ENCODE results near the gene FGF11. TPM values are rescaled to one million over a fixed set of nuclear protein-coding genes. Genes with fewer than 3 reads are reported as not detected.

The FGF11 gene
- total RNA-seq, 1 donor from 2014 or later, result 9.8 TPM

DNA sequence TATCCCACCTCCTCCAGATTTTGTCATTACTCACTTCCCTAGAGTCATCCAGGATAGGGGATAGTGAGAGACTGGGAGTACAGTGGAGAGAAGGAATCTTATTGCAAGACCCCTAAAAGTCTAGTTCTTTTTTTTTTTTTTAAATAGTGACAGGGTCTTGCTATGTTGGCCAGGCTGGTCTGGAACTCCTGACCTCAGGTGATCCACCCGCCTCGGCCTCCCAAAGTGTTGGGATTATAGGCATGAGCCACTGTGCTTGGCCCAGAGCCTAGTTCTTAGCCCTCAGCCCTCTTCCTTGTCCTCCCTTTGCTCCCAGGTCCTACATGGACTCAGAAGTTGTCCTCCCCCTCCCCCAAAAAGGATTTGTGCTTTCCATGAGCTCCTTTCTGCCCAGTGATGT lies 2.8 kb downstream of the FGF11 start:
- intact Hi-C loops (cut with DNase I), result loop anchor here (5.0 kb wide), 1 partner anchor 140 kb away; the partner anchor contains the start of gene MPDU1
- DNase-seq, result no peak
- no peak for ATAC-seq (ENCODE audit: poor library complexity)

DNA sequence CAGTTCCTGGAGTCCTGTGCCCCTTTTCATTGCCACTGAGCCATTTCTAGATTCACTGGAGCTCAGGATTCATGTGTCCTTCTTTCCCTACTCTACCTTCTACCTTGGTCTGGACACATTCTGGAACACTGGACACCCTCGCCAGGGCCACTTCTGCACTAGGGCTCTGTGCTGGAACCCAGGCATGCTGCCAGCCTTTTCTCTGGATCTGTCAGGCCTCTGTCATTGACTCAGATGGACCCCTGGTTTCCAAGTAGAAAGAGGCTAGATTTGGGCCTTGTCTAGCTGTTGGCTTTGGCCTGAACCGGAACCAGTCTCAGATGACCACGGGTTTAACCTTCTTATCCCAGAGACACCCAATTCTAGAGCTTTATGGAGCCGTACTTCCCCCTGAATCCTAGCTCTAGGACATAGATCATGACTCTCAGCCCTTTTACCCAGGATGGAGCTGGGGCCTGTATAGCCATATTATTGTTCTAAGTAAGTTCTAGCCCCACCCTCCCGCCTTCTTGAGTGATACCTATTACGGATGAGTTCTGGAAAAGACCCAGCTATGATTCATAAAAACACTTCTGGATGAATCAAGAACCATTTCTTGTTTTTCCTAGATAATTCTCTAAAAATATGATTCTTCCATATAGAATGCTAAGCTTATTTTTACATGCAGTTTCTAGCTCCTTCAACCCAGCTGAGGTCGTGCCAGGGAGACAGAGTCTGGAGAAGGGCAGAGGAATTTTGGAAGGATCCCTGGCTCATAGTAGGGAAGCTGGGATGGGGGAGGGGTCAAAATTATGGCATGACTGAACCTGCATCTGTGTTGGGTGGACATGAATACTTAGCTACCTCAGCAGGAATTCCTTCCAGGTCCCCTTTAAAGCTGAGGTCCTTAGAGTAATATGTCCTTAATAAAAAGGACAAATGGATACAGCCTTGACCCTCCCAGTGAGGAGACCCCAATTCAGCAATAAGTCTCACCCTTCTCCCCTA lies 4.5 kb downstream of the FGF11 start:
- intact Hi-C loops (cut with DNase I), result loop anchor here (5.0 kb wide), 1 partner anchor 139 kb away; the partner anchor contains the start of gene MPDU1
- no peak for DNase-seq

DNA sequence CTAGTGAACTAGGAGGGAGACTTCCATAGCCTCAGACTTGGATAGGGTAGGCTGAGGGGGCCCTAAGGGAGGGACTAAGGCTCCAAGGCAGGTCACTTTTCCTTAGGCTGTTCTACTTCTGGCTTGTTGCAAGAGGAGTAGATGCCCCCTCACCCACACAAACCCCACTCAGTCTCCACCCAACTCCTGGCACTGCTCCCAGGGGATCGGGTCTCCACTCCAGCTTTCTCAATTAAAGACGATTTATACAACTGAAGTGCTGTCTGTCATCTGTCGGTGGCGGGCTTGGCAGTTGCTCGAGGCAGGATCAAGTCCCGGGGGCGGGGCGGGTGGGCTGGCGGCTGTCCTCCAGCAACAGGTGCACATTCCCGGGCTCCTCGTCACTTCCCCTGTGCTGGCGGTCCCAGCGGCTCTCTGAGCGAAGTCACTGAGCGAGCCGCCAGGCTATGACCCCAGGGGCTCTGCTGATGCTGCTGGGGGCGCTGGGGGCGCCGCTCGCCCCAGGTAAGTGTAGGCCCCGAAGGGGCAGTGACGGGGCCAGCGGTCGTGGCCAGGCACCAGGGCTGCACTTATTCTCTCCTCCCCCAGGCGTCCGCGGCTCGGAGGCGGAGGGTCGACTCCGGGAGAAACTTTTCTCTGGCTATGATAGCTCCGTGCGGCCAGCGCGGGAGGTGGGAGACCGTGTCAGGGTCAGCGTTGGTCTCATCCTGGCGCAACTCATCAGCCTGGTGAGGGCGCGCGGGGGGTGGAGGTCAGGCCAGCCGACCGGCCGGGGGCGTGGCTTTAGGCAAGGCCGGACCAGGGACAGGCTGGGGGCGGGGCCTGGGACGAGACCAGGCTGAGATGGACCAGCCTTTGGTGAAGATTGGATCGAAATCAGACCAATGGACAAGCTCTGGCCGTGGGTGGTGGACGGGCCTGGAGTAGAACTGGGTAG lies 5.6 kb downstream of the FGF11 start, which contains the start of gene CHRNB1:
Gene CHRNB1, plus strand, starts transcription at position 380 of the 937 bp plus-strand sequence. Its CDS starts 67 bp downstream, at position 447.
- intact Hi-C loops (cut with DNase I), result loop anchor here (5.0 kb wide), 1 partner anchor 137 kb away; the partner anchor contains the start of gene MPDU1
- ATAC-seq (ENCODE audit: poor library complexity) (peak; percentile 87), DNase-seq (peak; percentile 89)

More for the DNA sequence above, 4.5 kb downstream of the FGF11 start:
- ATAC-seq (ENCODE audit: poor library complexity), result no peak

DNA sequence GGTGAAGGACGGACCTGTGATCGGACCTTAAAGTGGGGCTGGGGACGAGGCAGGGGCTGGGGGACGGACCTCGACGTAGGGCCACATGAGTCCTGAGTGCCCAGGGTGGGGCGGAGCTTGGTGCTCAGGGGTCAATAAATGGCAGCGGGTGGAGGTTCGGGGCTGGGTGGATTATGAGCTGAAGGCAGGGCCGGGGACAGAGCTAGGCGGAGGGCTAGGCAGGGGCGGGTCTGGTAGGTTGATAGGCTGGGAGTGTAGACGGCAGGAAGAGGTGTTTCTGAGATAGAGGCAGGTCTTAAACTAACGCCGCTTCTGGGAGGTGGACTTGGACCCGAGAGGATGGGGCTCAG lies 6.3 kb downstream of the FGF11 start:
- no peak for DNase-seq
- ATAC-seq (ENCODE audit: poor library complexity), result peak; percentile 27
- intact Hi-C loops (cut with DNase I), result no loop called here

DNA sequence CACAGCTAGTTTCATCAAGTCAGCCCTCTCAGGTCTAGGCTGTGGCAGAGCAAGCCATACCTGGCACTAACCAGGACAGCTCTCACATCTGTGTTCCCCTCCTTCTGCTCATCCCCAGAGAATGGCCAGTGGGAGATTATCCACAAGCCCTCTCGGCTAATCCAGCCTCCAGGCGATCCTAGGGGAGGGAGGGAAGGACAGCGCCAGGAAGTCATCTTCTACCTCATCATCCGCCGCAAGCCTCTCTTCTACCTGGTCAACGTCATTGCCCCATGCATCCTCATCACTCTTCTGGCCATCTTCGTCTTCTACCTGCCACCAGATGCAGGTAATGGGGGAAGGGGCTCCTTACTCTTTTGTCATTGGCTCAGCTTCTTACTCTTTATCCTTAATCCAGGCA lies 9.1 kb downstream of the FGF11 start:
- intact Hi-C loops (cut with DNase I), result no loop called here

DNA sequence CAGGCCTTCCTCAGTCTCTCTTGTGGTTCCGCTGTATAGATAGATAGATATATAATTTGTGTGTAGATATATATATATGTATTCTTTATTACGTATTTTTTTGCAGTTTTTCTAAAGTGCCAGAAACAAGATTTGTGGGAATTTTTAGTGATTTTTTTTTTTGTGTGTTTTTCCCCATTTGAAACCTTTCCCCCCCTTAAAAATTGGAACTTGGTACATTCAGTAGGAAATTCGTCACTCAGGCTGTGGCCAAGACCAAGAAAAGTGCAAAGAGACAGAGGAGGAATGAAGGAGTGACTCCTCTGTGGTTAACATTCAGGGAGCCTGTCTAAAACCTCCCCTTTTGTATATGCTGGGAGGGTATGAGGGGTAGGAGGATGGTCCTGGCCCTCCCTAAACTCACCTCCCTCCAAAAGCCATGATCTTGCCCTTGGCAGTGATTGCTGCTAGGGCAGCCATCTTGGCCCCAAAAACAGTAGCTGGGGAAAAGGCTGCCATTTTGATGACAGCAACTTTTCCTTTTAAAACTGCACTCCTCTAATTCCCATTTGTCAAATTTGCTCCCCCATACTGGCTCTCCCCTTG lies 20.7 kb downstream of the FGF11 start:
- intact Hi-C loops (cut with DNase I), result no loop called here
- ATAC-seq (ENCODE audit: poor library complexity) (no peak), DNase-seq (no peak)

More for the DNA sequence above, 9.1 kb downstream of the FGF11 start:
- ATAC-seq (ENCODE audit: poor library complexity) (no peak), DNase-seq (no peak)

DNA sequence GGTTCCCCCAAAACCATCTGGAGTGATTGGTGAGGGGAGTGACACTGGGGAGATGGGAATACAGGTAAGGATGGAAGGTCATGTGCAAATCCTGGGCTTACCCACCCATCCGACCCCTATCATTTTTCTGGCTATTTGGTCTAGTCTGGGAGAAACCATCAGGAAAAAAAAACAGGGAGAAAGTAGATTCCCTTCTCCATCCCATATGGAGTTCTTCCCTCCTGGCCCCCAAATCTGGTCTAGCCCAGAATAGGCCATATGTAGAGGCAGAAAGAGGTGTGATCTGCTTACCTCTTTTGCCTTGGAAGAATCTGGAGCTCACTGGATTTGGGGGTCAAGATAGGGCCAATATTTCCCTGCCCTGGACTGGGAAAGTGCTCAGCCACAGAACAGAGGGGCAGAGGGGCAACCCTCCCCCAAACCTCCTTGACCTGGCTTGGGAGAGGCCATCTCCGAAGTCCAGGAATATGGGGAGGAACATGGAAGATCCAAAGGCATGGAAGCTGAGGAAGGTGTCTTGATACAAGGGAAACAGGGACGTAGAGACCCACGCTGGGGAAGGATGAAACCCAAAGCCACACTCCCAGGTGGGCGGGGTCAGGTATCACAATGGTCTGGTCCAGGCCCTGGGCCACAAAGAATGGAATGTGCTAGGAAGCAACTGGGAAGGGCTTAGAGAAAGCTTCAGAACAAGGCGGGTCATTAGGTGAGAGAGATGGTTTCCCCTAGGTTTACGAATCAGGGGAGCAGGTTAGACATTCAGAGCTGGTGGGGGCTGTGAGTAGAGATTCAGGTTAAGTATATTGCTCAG lies 21.7 kb downstream of the FGF11 start:
- intact Hi-C loops (cut with DNase I), result no loop called here

DNA sequence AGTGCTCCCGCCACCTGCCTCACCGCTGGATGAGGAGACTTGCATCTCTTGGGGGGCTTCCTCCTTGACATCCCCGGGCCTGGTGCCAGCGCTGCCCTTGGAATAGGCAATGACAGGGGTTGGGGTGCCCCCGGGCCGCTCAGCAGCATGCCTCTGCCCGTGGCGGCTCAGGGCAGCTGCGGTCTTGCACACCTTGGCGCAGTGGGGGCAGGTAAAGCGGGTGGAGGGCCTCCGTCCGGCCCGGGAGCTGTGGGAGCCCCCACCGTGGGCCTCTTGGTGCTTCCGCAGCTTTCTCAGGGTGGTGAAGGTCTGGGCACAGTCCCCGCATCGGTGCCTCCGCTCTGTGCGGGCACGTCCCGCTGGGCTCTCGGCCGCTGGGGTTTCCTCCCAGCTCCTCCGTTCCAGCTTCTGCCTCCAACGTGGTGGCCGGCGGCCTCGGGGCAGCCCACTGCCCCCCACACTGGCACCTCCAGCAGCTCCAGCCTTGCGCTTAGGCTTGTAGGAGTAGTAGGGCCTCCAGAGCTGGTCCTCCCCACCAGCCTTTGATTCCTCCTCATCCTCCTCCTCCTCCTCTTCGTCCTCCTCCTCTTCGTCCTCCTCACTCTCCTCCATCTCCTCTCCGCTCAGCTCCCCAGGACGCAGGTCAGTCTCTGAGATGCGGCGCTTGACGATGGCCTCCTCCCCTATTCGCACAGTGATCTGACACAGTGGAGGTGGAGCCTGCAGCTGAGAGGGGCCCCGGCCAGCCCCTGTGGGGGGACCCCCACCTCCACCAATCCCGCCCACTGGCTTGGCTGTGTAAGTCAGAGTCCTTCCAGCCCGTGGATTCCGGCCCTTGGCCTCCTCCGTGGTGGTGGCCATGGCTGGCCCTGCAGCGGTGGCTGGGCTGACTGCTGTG lies 23.4 kb downstream of the FGF11 start:
- DNase-seq, result no peak
- no peak for ATAC-seq (ENCODE audit: poor library complexity)
- intact Hi-C loops (cut with DNase I), result no loop called here

More for the DNA sequence above, 21.7 kb downstream of the FGF11 start:
- DNase-seq (no peak), ATAC-seq (ENCODE audit: poor library complexity) (no peak)

DNA sequence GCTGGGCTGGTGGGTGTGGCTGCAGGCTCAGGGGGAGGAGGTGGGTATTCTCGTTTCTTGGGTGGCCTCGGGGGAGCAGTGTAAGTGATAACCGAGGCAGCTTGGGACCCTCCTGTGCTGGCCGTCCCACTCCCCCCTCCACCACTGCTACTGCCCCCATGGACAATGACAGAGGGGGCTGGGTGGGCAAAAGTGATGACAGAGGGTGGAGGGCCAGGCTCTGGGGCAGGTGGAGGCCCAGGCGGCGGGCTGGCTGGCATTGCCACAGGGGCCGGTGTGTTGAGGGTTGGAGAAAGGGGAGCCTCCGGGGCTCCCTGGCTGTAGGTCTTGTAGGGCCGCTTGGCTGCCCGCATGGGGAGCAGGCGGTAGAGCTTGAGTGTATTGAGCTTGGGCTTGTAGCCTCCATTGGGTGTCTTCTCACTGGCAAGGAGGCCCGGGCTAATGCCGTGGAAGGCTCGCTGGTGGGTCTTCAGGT lies 24.1 kb downstream of the FGF11 start:
- DNase-seq, result no peak
- intact Hi-C loops (cut with DNase I), result no loop called here
- no peak for ATAC-seq (ENCODE audit: poor library complexity)

DNA sequence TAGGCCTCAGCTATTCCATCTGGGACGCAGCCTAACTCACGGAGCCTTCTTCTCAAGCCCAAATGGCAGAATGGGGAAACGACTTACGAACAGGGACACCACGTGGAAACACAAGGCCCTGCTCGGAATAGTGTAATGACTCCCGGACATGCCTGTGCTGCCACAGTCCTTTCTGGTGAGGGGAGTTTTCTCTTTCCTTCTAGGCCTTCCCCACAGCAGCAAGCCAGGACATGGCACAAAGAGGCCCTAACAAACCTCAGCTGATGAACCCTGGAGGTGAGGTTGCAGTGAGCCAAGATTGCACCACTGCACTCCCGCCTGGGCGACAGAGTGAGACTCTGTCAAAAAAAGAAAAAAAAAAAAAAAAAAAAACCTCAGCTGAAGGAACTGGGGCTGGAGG lies 24.8 kb downstream of the FGF11 start:
- ATAC-seq (ENCODE audit: poor library complexity), result no peak
- no peak for DNase-seq
- intact Hi-C loops (cut with DNase I), result no loop called here

DNA sequence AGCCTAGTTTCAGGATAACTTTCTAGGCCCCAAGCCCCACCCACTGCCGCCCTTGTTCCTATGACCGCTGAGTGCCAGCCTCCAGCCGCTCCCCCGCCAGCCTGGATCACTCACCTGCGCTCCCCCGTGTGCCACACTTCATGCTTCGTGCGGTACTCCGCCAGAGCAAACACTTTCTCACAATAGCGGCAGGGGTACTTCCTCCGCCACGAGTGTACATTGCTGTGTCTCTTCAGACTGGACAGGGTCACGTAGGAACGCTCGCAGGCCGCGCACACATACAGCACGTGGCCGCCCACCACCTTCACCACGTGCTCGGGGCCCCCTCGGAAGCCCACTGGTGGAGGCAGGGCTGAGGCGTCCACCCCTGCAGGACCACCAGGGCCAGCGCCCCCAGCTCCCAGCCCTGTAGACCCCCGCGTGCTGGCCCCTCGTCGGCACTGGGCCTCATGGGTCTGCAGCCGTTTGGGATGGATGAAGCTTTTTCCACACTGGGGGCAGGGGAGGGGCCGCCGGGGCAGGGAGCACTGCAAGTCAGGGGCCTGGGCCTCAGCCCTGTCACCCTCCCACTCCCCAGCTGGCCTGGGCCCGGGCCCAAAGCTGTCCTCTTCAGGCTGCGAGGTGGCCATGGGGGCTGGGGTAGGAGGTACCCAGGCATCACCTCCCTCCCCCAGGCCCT lies 26.4 kb downstream of the FGF11 start:
- ATAC-seq (ENCODE audit: poor library complexity) (no peak), DNase-seq (no peak)
- intact Hi-C loops (cut with DNase I), result no loop called here

DNA sequence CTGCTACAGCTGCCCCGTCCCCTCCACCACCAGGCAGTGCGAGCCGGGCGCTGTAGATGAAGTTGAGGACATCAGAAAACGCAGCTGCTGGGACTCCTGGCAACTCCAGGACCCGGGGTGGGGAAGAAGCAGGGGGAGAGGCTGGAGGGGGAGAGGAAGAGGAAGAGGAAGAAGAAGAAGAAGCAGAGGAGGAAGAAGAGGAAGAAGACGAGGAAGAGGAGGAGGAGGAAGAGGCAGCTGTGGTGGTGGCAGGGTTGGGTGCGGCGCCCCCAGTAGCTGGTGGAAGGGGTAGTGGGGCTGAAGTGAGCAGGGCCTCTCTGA lies 27.0 kb downstream of the FGF11 start:
- intact Hi-C loops (cut with DNase I), result no loop called here
- ATAC-seq (ENCODE audit: poor library complexity), result no peak
- no peak for DNase-seq

DNA sequence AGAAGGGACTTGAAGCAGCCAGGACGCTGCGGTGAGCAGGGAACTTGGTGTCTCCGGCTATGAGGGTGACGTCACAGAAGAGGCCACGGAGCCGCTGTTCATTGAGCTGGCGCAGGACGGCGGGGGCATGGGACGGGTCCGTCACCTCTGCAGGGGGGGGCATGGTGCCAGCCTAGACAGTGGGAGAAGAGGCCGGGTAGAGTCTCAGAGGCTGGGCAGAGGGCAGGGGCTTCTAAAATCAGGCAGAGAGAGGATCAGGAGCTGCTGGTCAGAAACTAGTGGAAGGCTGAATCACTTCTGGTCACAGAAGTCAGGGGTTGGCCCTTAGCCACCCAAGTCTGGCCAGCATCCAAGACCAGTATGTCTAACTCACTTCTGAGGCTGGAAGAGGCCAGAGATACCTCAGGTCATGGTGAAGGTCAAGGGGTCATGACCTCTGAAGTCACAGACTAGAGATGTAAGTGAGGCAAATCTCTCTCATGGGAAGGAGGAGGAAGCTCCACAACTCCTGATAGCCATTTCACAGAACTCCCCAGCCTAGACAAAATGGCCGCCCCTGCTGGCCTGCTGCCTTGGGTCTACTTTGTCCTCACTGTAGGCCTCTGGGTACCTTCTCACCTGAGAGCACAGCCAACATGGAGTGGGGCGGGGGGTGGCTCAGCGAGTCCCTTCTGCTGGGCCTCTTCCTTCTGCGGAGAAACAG lies 27.5 kb downstream of the FGF11 start:
- peak; percentile 62 for ATAC-seq (ENCODE audit: poor library complexity)
- intact Hi-C loops (cut with DNase I), result no loop called here
- DNase-seq, result peak; percentile 88

DNA sequence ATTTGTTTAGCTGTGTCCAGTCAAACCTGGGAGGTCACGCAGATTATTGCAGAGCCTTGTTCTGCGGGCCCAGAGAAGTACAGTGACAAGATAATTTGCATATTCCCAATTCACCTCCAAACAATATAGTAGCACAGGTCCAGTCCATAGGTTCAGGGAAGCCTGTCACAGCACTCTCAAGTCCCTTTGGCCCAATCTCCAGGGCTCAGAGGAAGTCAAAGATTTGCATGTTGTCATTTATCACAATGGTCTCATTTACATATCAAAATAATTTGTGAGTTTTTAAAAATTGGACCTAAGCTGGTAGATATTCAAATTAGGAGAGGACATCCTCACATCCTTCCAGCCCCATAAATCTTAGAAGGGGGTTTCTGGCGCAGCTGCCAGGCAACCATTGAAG lies 28.2 kb downstream of the FGF11 start:
- intact Hi-C loops (cut with DNase I), result no loop called here
- DNase-seq, result no peak
- ATAC-seq (ENCODE audit: poor library complexity), result no peak

DNA sequence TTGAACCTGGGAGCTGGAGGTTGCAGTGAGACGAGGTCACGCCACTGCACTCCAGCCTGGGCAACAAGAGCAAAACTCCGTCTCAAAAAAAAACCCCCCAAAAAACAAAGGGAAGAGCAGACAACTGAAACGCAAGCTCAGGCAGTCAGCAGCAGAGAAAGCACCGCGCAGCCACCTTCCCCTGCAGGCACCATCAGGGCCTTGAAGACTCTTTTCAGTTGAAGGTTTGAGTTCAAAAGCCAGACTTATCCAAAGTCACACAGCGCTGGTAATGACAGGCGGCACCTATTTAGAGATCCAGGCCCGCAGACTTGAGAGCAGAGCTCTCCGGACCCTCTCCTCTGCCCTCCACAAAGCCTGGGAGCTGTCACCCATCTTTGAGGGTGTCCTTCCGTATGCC lies 29.0 kb downstream of the FGF11 start:
- ATAC-seq (ENCODE audit: poor library complexity) (no peak), DNase-seq (no peak)
- intact Hi-C loops (cut with DNase I), result no loop called here

DNA sequence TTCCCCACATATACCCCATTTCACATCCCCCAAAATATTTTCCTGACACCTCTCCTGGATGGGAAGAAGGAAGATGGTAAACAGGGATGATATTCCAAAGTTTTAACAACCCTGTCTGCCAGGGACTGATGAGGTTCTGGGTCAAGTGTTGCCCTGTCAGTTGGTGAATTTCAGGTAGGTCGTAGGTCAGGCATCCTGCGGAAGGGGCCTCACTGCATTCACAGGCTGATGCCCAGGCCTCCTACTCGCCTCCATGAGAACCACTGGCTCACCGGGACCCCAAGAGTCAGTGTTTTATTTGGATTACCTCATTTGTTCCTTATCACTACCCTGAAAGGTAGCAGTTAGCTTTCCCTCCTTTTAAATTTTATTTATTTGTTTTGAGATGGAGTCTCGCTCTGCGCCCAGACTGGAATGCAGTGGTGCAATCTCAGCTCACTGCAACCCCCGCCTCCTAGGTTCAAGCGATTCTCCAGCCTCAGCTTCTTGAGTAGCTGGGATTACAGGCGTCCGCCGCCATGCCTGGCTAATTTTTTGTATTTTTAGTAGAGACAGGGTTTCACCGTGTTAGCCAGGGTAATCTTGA lies 29.6 kb downstream of the FGF11 start:
- DNase-seq (no peak), ATAC-seq (ENCODE audit: poor library complexity) (no peak)
- intact Hi-C loops (cut with DNase I), result no loop called here
